ENCODE measurements around the gene NR3C1.

NR3C1 gene

GRCh38 chr5:143248391-143248790 lies 155.1 kb downstream of the NR3C1 start:
- TF ChIP-seq CTCF (IDR thresholded peaks at IDR 0.05; ENCODE audit: insufficient read depth, low read depth, low read length, missing control alignments), result no peak
- DNase-seq (ENCODE audit: low read depth), result no peak
- H3K4me3 ChIP-seq (ENCODE audit: low read depth, low read length), result no peak overlapping the region

DNA sequence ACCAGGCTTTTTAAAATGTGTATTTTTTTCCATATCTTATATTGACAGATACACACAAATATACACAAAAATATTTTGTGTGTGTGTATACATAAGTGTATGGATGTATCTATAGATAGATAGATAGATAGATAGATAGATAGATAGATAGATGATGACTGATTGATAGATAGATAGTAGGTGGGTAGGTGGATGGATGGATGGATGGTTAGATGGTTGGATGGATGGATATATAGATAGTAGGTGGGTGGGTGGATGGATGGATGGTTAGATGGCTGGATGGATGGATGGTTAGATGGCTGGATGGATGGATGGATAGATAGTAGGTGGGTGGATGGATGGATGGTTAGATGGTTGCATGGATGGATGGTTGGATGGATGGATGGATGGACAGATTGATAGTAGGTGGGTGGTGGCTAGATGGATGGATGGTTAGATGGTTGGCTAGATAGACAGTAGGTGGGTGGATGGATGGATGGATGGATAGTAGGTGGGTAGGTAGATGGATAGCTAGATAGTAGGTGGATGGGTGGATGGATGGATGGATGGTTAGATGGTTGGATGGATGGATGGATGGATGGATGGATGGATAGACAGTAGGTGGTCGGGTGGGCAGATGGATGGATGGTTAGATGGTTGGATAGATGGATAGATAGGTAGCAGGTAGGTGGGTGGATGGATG lies 156.2 kb downstream of the NR3C1 start:
- TF ChIP-seq CTCF (IDR thresholded peaks at IDR 0.05; ENCODE audit: insufficient read depth, low read depth, low read length, missing control alignments), result no peak
- no peak overlapping the region for H3K4me3 ChIP-seq (ENCODE audit: low read depth, low read length)
- no peak for DNase-seq (ENCODE audit: low read depth)

DNA sequence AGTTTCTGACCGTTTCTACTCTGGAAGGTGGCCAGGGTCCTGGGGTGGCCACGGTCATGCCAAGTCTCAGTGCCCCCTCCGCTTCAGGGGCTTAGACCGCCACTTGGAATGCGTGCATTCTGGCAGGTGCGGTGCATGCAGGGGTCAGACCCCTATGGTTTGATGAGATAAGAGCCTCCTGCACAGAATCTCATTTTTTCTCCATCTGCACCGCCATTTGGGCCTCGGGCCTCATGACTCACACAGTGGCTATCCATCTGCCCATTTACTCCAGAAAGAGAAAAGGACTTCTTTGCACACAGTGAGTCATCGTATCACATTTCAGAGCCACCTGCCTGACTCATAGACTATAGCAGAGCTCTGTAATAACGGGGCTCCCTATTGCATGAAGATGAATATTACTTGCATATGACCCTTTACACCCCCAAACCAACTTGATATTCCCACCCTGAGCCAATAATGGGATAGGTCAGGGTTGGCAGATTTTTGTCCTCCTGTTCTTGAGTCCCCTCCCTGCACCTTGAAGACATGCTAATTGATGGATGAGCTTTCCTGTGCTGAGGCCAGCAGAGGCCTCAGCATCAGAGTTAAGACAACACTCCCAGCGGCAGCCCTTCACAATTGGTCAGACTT lies 157.4 kb downstream of the NR3C1 start:
- no peak for TF ChIP-seq CTCF (IDR thresholded peaks at IDR 0.05; ENCODE audit: insufficient read depth, low read depth, low read length, missing control alignments)
- no peak for DNase-seq (ENCODE audit: low read depth)
- H3K4me3 ChIP-seq (ENCODE audit: low read depth, low read length), result no peak overlapping the region

DNA sequence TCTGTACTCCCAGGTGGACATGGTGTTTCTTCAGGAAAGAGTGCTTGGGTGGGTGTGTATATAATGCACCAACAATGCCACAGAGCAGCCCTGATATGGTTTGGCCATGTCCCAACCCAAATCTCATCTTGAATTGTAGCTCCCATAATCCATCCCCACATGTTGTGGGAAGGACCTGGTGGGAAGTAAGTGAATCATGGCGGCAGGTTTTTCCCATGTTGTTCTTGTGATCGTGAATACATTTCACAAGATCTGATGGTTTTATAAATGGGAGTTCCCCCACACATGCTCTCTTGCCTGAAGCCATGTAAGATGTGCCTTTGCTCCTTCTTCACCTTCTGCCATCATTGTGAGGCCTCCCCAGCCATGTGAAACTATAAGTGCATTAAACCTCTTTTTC lies 158.5 kb downstream of the NR3C1 start:
- no peak for TF ChIP-seq CTCF (IDR thresholded peaks at IDR 0.05; ENCODE audit: insufficient read depth, low read depth, low read length, missing control alignments)
- H3K4me3 ChIP-seq (ENCODE audit: low read depth, low read length), result no peak overlapping the region
- no peak for DNase-seq (ENCODE audit: low read depth)

DNA sequence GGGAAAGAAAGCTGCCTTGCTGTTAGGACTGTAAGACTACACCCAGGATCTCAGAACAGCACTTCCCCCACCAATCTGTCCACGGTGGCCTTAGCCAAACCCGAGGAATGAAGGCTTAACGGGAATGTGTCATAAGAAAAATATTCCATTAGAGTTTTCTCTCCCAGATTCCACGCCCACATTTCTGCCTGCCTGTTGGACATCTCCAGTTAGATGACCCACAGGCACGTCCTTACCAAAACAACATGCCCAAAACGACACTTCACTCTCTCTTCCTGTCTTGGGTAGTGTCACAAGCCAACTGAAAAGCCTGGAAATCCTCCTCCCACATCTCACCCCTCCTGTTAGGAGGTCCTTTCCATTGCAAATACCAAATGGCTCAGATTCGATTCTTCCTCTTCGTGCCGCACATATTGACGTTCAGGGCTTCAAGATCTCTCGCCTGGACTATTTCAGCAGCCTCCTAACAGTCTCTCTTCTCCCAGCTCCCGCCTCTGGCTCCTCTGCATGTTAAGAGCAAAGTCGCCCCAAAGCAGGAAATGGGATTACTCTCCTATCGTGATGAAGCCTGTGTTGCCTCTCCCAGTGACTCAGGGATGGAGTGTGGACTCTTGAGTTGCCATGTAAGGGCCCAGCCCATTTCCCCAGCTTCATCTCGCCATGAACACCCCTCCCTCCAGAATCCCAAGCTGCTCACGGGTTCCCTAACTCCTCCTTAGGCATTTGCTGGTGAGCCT lies 159.3 kb downstream of the NR3C1 start:
- no peak overlapping the region for H3K4me3 ChIP-seq (ENCODE audit: low read depth, low read length)

GRCh38 chr5:143243103-143243502 lies 160.4 kb downstream of the NR3C1 start:
- no peak overlapping the region for H3K4me3 ChIP-seq (ENCODE audit: low read depth, low read length)
- no peak for DNase-seq (ENCODE audit: low read depth)
- TF ChIP-seq CTCF (IDR thresholded peaks at IDR 0.05; ENCODE audit: insufficient read depth, low read depth, low read length, missing control alignments), result no peak

More for the DNA sequence above, 159.3 kb downstream of the NR3C1 start:
- no peak for DNase-seq (ENCODE audit: low read depth)
- no peak for TF ChIP-seq CTCF (IDR thresholded peaks at IDR 0.05; ENCODE audit: insufficient read depth, low read depth, low read length, missing control alignments)
